HepG2 (cell line): ENCODE measurements around the gene VRK1. TPM values are rescaled to one million over a fixed set of nuclear protein-coding genes. Genes with fewer than 3 reads are reported as not detected.

ENCODE experiments used
- ATAC-seq: fragments of 200-7000 bp; cut with Tn5 transposase; 3 replicates; pipeline ENCODE4 v1.9.1; 2020; ENCODE audit warnings: mild to moderate bottlenecking, moderate library complexity
- BruUV-seq: library from RNA; stranded (reverse); fragments of 400-500 nt; replicated peaks from 2 replicates; lab custom pipeline; 2021; lab: Mats Ljungman, UMichigan
- CTCF ChIA-PET: fragments of 300-600 bp; formaldehyde crosslinking; extraction: SDS; loops from one replicate; lab custom pipeline; 2021; ENCODE audit warnings: low total read pairs, inconsistent platforms, low intra/inter-chr PET ratio; lab: Yijun Ruan, JAX
- POLR2A ChIA-PET: fragments of 350-600 bp; sonication (Branson Sonifier 250); formaldehyde crosslinking; loops from one replicate; lab custom pipeline; 2020; ENCODE audit warnings: antibody characterized with exemption, inconsistent platforms; lab: Yijun Ruan, JAX
- DNase-seq: peaks from one replicate; pipeline ENCODE4 v3.0.0-alpha.2; 2015; ENCODE audit warnings: low spot score
- FAIRE-seq: peaks from 3 replicates; lab custom pipeline; 2011; peaks lifted over from hg19 to GRCh38; lab: Jason Lieb, UNC
- H2AFZ ChIP-seq: one replicate; pipeline ENCODE4 v1.6.1; 2011; ENCODE audit warnings: low read length, inconsistent platforms
- H3K27ac ChIP-seq: fragments of 300-600 bp; 3 replicates; pipeline ENCODE4 v1.8.0; 2011; ENCODE audit warnings: mixed run types, mild to moderate bottlenecking, mixed read lengths, low read length, inconsistent platforms; ENCODE audit not compliant: insufficient read depth; ENCODE audit errors: extremely low read length
- H3K27me3 ChIP-seq, 2 experiments: fragments of 200-600 bp in 1 of 2; 2 replicates in 1 of 2; 3 replicates in 1 of 2; pipeline versions ENCODE4 v1.6.0 to v1.8.0; 2011; ENCODE audit warnings: low read length in 2 of 2, mild to moderate bottlenecking in 2 of 2, moderate library complexity in 2 of 2, inconsistent platforms in 1 of 2; ENCODE audit not compliant: insufficient read depth in 2 of 2, control insufficient read depth in 1 of 2
- H3K36me3 ChIP-seq, 2 experiments: fragments of 200-600 bp in 1 of 2; replicated peaks in 1 of 2; 2 replicates in 1 of 2; 3 replicates in 1 of 2; pipeline versions ENCODE4 v1.5.1 to v1.8.0; 2011; ENCODE audit warnings: low read length in 2 of 2, inconsistent platforms in 1 of 2; ENCODE audit not compliant: insufficient read depth in 2 of 2, control insufficient read depth in 1 of 2
- H3K4me1 ChIP-seq: 2 replicates; pipeline ENCODE4 v1.5.1; 2012; ENCODE audit warnings: low read length, inconsistent platforms; ENCODE audit not compliant: insufficient read depth
- H3K4me2 ChIP-seq: 2 replicates; pipeline ENCODE4 v1.6.0; 2011; ENCODE audit warnings: low read depth, low read length, inconsistent platforms
- H3K4me3 ChIP-seq, 3 experiments: fragments of 200-600 bp in 1 of 3; sonication (generic), shearing (Covaris generic) in 1 of 3; replicated peaks in 1 of 3; 2 replicates each; pipeline ENCODE4 v1.5.1; 2011 to 2016; ENCODE audit warnings: low read length in 3 of 3, inconsistent platforms in 2 of 3, low read depth in 2 of 3, mild to moderate bottlenecking in 2 of 3, control low read depth in 1 of 3, mixed read lengths in 1 of 3; ENCODE audit not compliant: insufficient read depth in 1 of 3
- H3K79me2 ChIP-seq: one replicate; pipeline ENCODE4 v1.6.1; 2011; ENCODE audit warnings: low read length, inconsistent platforms; ENCODE audit not compliant: insufficient read depth
- H3K9ac ChIP-seq: 2 replicates; pipeline ENCODE4 v1.6.0; 2011; ENCODE audit warnings: mild to moderate bottlenecking, low read depth, low read length, inconsistent platforms; ENCODE audit not compliant: insufficient read depth
- H3K9me3 ChIP-seq: 2 replicates; pipeline ENCODE4 v1.5.1; 2012; ENCODE audit warnings: mild to moderate bottlenecking, low read length
- H4K20me1 ChIP-seq: 2 replicates; pipeline ENCODE4 v1.6.0; 2011; ENCODE audit warnings: inconsistent platforms, mild to moderate bottlenecking, low read length, moderate library complexity; ENCODE audit not compliant: insufficient read depth
- KLF6 ChIP-seq: IDR thresholded peaks from 2 replicates; pipeline ENCODE4 v1.8.0; 2016; ENCODE audit warnings: missing biosample characterization, missing genetic modification reagents
- MTF1 ChIP-seq: sonication (generic); formaldehyde crosslinking; IDR thresholded peaks from 2 replicates; pipeline ENCODE4 v1.5.0; 2020; ENCODE audit warnings: missing genetic modification reagents
- NFYB ChIP-seq: sonication (generic); formaldehyde crosslinking; IDR thresholded peaks from 2 replicates; pipeline ENCODE4 v1.4.0; 2020; ENCODE audit warnings: missing genetic modification reagents
- SNRNP70 ChIP-seq: fragments of 200-400 bp; formaldehyde crosslinking; IDR thresholded peaks from 2 replicates; pipeline ENCODE4 v1.6.1; 2017; ENCODE audit warnings: mild to moderate bottlenecking, low read depth, low read length, moderate library complexity
- ZFP1 ChIP-seq: IDR thresholded peaks from 2 replicates; pipeline ENCODE4 v1.6.1; 2016
- ZFP36L1 ChIP-seq: sonication (generic); formaldehyde crosslinking; IDR thresholded peaks from 2 replicates; pipeline ENCODE4 v1.8.0; 2022; ENCODE audit warnings: mild to moderate bottlenecking, missing genetic modification reagents, moderate library complexity
- ZNF136 ChIP-seq: sonication (generic); formaldehyde crosslinking; IDR thresholded peaks from 2 replicates; pipeline ENCODE4 v1.8.1; 2022; ENCODE audit warnings: low read depth, mild to moderate bottlenecking, moderate library complexity, missing genetic modification reagents
- ZNF274 ChIP-seq: sonication (generic); formaldehyde crosslinking; IDR thresholded peaks from 2 replicates; pipeline ENCODE4 v1.5.1; 2020; ENCODE audit warnings: mild to moderate bottlenecking, missing genetic modification reagents
- ZNF296 ChIP-seq: sonication (generic); formaldehyde crosslinking; conservative IDR thresholded peaks from 2 replicates; pipeline ENCODE4 v1.5.0; 2020; ENCODE audit warnings: mild to moderate bottlenecking, missing genetic modification reagents
- ZNF468 ChIP-seq: sonication (generic); formaldehyde crosslinking; IDR thresholded peaks from 2 replicates; pipeline ENCODE4 v1.8.0; 2022; ENCODE audit warnings: mild to moderate bottlenecking, moderate library complexity, missing genetic modification reagents
- WGBS: methylation state at CpG from one replicate; pipeline ENCODE4 v1.1.6; 2017; ENCODE audit warnings: low lambda C conversion rate; 5-methylcytosine and 5-hydroxymethylcytosine counted together
- in situ Hi-C: cut with HindIII; loops from 2 replicates; pipeline ENCODE4 v1.10.0; 2017; ENCODE audit warnings: low pct_unique_long_range_greater_than_20kb; ENCODE audit not compliant: extremely low pct_ligation_motif_present
- intact Hi-C: fragments of 100-400 bp; cut with micrococcal nuclease; formaldehyde crosslinking; loops from one replicate; pipeline ENCODE4 v1.10.0; 2022; ENCODE audit not compliant: unreplicated experiment
- polyA plus RNA-seq, 8 experiments: library from polyadenylated mRNA; depleted of rRNA in 3 of 8; stranded (reverse) in 7 of 8; unstranded in 1 of 8; fragments of >200 nt; fragmentation: Illumina TruSeq in 4 of 8; extraction: Trizol in 4 of 8; gene quantifications; 2 replicates each; pipeline versions ENCODE4 v1.2.1 to v1.2.3, GENCODE V29; 2011 to 2016; ENCODE audit warnings: low read depth in 4 of 8, missing spikeins in 1 of 8, mixed read lengths in 1 of 8; ENCODE audit not compliant: insufficient read depth in 1 of 8
- total RNA-seq, 5 experiments: library from RNA; depleted of rRNA; stranded (reverse); fragments of >200 nt; fragmentation: Illumina TruSeq; extraction: Trizol; gene quantifications; 2 replicates each; pipeline ENCODE4 v1.2.3, GENCODE V29; 2016; ENCODE audit warnings: low read depth in 1 of 5
- TF ChIP-seq, protein P1 (sequence below): sonication (generic); formaldehyde crosslinking; IDR thresholded peaks from 2 replicates; pipeline ENCODE4 v1.4.0; 2020; ENCODE audit warnings: mild to moderate bottlenecking, low read depth, missing genetic modification reagents
- TF ChIP-seq, protein P2 (sequence below): IDR thresholded peaks from 2 replicates; pipeline ENCODE4 v1.6.1; 2016; ENCODE audit warnings: missing compliant biosample characterization, missing genetic modification reagents, borderline replicate concordance

VRK1 gene
- total and polyA plus RNA-seq, 2 of the 13 experiments (the other 11 are each of a cell fraction or from before 2014, with no cell fraction given): 7.9 to 51.3 TPM

DNA sequence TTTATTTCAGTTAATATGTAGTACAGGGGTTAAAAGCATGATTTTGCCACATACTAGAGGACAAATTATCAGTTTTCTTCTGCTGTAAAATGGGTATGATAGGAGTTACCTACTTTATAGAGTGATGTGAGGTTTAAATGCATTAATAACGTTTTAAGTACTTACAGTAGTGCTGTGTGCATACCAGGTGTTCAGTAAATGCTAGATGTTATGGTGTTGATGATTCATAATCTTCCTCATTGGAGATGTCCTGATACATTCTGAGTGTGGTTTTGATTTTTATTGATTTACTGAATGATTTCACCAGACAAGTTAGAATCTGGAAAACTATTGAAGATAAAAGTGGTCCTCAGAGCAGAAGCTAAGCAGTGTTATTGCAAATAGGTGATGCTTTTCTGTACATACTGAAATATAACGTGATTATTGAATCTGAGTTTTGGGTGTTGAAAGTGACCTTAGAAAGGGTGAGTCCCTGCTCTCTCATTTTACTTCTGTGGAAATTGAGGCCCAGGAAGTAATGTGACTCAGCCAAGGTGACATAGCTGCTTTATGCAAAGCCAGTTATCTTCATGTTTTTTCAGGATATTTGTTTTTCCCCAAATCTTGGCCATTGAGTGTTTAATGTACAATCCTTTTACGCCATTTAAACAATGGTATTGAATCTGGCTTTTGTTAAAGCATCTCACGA is 54.7 kb downstream of the VRK1 start:
- Histone ChIP-seq H3K9me3 (no peaks in the 10 kb centered on the region), H2AFZ (no peak overlapping the region), H3K4me2 (no peak overlapping the region), H3K27me3 (no peaks in the 10 kb centered on the region), H3K79me2 (no peaks in the 10 kb centered on the region), H3K9ac (no peak overlapping the region), H3K36me3 (peaks cover 3 to 24% of the 10 kb centered on the region in 2 experiments), H3K4me3 (no peak overlapping the region), H3K27ac (no peak overlapping the region), H3K4me1 (peaks cover 8% of the 10 kb centered on the region; the same call in 1 of the 2 replicates), H4K20me1 (no peaks in the 10 kb centered on the region; the same call in 1 of the 2 replicates)
- WGBS: 97% methylated on average over 4 of the region's 4 CpGs
- FAIRE-seq (no peak), DNase-seq (no peak), ATAC-seq (no peak)
- in situ Hi-C loops (no loop called here), intact Hi-C loops (loop anchor here (5.0 kb wide), 1 partner anchor 270 kb away; no protein-coding TSS in a partner anchor)
- ChIA-PET POLR2A (no interaction called here), CTCF (interaction anchor here (2.2 kb wide), 1 partner anchor 268 kb away, joined by 14 read pairs; no protein-coding TSS in a partner anchor)
- TF ChIP-seq ZNF468 (CRISPR knock-in tag) (no peak), KLF6 (CRISPR knock-in tag) (no peak), SNRNP70 (no peak), ZFP1 (CRISPR knock-in tag) (no peak), ZNF296 (no peak), ZNF274 (no peak), ZFP36L1 (CRISPR knock-in tag) (no peak), MTF1 (CRISPR knock-in tag) (no peak), NFYB (no peak), ZNF136 (CRISPR knock-in tag) (no peak)
- TF ChIP-seq, protein P1, sequence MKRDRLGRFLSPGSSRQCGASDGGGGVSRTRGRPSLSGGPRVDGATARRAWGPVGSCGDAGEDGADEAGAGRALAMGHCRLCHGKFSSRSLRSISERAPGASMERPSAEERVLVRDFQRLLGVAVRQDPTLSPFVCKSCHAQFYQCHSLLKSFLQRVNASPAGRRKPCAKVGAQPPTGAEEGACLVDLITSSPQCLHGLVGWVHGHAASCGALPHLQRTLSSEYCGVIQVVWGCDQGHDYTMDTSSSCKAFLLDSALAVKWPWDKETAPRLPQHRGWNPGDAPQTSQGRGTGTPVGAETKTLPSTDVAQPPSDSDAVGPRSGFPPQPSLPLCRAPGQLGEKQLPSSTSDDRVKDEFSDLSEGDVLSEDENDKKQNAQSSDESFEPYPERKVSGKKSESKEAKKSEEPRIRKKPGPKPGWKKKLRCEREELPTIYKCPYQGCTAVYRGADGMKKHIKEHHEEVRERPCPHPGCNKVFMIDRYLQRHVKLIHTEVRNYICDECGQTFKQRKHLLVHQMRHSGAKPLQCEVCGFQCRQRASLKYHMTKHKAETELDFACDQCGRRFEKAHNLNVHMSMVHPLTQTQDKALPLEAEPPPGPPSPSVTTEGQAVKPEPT (CRISPR knock-in tag): no peak
- TF ChIP-seq, protein P2, sequence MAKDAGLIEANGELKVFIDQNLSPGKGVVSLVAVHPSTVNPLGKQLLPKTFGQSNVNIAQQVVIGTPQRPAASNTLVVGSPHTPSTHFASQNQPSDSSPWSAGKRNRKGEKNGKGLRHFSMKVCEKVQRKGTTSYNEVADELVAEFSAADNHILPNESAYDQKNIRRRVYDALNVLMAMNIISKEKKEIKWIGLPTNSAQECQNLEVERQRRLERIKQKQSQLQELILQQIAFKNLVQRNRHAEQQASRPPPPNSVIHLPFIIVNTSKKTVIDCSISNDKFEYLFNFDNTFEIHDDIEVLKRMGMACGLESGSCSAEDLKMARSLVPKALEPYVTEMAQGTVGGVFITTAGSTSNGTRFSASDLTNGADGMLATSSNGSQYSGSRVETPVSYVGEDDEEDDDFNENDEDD: no peak
- no TSS peak for BruUV-seq
